Adipocyte (in vitro differentiated cells): ENCODE measurements around the gene REXO1.
A peak's percentile ranks its signal among the peaks of the same experiment; 100 is the strongest.

Source experiments
- DNase-seq: peaks from one replicate; pipeline ENCODE4 v3.0.0-alpha.2; 2015; ENCODE audit warnings: low read depth
- H3K27me3 ChIP-seq: replicated peaks from 2 replicates; pipeline ENCODE4 v1.7.0; 2013; ENCODE audit warnings: mild to moderate bottlenecking, low read length, moderate library complexity; ENCODE audit not compliant: control insufficient read depth, insufficient read depth
- H3K36me3 ChIP-seq: 2 replicates; pipeline ENCODE4 v1.7.0; 2013; ENCODE audit warnings: low read length, mild to moderate bottlenecking, moderate library complexity; ENCODE audit not compliant: control insufficient read depth, insufficient read depth, severe bottlenecking
- H3K4me1 ChIP-seq: 2 replicates; pipeline ENCODE4 v1.7.0; 2013; ENCODE audit warnings: mild to moderate bottlenecking, low read length, moderate library complexity; ENCODE audit not compliant: control insufficient read depth, insufficient read depth
- H3K4me3 ChIP-seq: 2 replicates; pipeline ENCODE4 v1.7.0; 2013; ENCODE audit warnings: mild to moderate bottlenecking, low read length, moderate library complexity
- H3K9ac ChIP-seq: 2 replicates; pipeline ENCODE4 v1.7.0; 2013; ENCODE audit warnings: mild to moderate bottlenecking, low read length, moderate library complexity
- H3K9me3 ChIP-seq: 2 replicates; pipeline ENCODE4 v1.7.0; 2013; ENCODE audit warnings: mild to moderate bottlenecking, low read length, moderate library complexity; ENCODE audit not compliant: control insufficient read depth

Gene REXO1

DNA sequence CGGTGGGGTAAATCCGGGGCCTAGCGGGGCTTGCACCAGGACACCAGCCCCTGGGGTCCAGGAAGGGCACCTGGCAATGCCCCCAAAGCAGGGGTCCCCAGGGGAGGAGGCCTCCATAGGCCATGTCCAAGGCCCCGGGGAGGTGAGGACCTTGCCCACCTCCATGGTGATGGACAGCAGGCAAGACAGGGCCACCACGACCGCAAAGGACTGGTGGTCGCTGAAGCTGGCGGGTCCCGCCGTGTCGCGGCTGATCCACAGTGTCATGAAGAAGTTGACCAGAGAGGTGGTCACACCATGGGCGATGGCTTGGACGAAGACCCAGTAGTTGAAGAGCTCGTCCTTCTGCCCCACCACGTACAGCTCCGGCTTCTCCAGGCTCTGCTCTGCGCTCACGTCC is 63.0 kb downstream of the REXO1 start:
- no peaks in the 10 kb centered on the region for H3K36me3 ChIP-seq
- DNase-seq: no peak
- peaks cover 12% of the 10 kb centered on the region for H3K9me3 ChIP-seq
- no peak overlapping the region for H3K9ac ChIP-seq
- H3K27me3 ChIP-seq: peaks cover 42% of the 10 kb centered on the region
- no peaks in the 10 kb centered on the region for H3K4me1 ChIP-seq
- H3K4me3 ChIP-seq: no peak overlapping the region

DNA sequence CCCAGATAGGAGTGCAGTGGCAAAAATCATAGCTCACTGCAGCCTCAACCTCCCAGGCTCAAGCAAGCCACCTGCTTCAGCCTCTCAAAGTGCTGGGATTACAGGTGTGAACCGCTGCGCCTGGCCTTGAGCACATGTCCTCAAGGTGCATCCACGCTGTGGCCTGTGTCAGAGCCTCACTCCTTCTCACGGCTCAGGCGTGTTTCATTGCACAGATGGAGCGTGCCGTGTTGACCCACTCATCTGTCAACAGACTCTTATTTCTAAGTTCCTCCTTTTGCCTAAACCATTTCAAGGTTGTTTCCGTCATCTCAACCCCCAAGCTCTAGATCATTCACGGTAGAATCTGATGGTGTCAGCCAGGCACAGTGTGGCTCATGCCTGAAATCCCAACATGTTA is 64.4 kb downstream of the REXO1 start:
- DNase-seq: no peak
- H3K4me1 ChIP-seq: no peaks in the 10 kb centered on the region
- no peak overlapping the region for H3K9ac ChIP-seq
- no peaks in the 10 kb centered on the region for H3K36me3 ChIP-seq
- no peak overlapping the region for H3K4me3 ChIP-seq
- H3K9me3 ChIP-seq: peaks cover 12% of the 10 kb centered on the region
- peaks cover 53% of the 10 kb centered on the region for H3K27me3 ChIP-seq

DNA sequence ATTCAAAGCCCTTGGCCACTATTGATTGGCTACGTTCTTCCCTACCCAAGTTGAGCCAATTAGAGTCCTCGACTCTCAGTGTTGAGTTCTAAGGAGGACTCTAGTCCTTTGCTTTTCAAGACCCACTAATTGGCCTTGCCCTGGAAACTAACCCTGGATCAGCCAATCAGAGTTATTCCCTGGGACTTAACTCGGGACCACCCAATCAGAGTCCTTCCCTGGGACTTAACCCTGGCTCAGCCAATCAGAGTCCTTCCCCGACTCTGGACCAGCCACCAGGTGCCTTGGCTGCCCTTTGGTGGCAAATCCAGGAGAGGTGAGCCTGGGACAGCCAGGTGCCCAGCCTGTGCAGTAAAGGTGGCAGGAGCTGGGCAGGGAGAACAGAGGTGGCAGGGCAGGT is 64.9 kb downstream of the REXO1 start:
- peaks cover 52% of the 10 kb centered on the region for H3K27me3 ChIP-seq
- no peak overlapping the region for H3K4me3 ChIP-seq
- DNase-seq: no peak
- peaks cover 12% of the 10 kb centered on the region for H3K9me3 ChIP-seq
- H3K9ac ChIP-seq: no peak overlapping the region
- no peaks in the 10 kb centered on the region for H3K4me1 ChIP-seq
- H3K36me3 ChIP-seq: no peaks in the 10 kb centered on the region

DNA sequence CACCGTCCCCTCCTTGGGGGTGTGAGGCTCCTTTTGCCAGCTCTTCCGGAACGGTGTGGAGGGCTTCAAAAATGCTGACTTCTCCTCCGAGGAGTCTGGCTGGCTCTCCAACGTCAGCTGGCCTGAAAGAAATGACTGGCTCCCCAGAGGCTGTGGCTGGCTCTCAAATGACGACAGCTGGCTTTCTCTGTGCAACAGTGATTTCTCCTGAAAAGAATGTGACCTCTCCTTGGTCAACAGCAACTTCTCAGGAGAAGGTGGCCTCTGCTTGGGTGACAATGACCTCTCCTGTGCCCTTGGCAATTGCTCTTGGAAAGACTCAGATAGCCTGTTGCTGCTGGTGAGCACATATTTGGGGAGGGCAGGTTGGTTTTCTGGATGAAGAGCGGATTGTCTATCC is 65.8 kb downstream of the REXO1 start:
- Histone ChIP-seq H3K36me3 (no peaks in the 10 kb centered on the region), H3K9ac (no peak overlapping the region), H3K4me3 (no peak overlapping the region), H3K4me1 (no peaks in the 10 kb centered on the region), H3K9me3 (peaks cover 12% of the 10 kb centered on the region), H3K27me3 (peaks cover 49% of the 10 kb centered on the region)
- DNase-seq: no peak

DNA sequence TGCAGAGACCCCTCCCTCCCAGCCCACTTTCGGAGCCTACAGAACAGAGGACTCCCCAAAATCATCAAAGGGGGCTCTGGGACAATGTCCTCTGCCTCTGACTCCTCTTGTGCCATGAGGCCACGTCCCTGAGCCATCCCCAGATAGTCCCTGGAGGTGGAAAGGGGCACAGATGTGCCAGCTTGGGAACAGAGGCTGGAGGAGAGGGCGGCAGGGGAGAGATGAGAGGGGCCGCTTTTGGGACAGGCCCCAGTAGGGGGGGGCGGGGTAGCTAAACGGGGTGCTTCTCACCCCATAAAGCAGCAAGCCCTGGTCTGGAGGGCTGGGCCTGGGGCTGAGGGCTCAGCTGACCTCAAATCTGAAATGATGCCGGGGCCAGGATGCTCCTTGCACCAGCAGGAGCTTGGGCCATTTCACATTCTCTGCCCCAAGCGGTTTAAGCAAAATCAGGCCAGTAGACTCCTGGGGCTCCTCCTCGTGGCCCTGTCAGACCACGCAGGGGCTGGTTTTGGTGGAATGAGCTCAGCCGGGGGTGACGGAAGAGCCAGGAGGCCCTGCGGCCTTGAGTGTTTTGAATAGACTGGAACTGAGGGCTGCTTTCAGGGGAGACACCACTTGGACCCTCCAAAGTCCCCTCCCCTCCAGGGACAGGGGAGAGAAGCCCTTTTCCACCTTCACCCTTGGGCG is 67.9 kb downstream of the REXO1 start:
- no peaks in the 10 kb centered on the region for H3K36me3 ChIP-seq
- DNase-seq: peak; percentile 23
- no peak overlapping the region for H3K9ac ChIP-seq
- H3K4me3 ChIP-seq: no peak overlapping the region
- H3K27me3 ChIP-seq: peaks cover 60% of the 10 kb centered on the region
- no peaks in the 10 kb centered on the region for H3K4me1 ChIP-seq
- H3K9me3 ChIP-seq: peaks cover 12% of the 10 kb centered on the region

DNA sequence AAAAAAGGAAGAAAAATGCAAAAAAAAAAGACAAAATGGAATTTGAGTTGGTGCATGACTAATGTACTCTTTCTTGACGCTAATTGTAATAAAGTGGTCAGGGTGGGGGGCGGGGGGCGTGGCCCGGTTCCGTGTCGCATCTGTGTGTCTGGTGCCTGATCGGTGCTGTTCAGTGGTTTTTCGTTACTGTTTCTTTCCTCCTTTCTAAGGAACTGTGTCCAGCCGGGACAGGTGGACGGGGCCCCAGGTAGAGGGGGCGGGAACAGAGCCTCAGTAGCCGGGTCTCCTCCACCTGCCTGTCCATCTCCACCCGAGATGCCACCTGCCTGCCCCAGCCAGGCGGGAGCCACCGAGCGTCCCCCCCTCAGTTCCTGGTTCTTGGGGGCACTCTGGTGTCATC is 68.7 kb downstream of the REXO1 start:
- peaks cover 55% of the 10 kb centered on the region for H3K27me3 ChIP-seq
- no peaks in the 10 kb centered on the region for H3K36me3 ChIP-seq
- H3K9me3 ChIP-seq: peaks cover 15% of the 10 kb centered on the region
- H3K4me1 ChIP-seq: no peaks in the 10 kb centered on the region
- H3K9ac ChIP-seq: no peak overlapping the region
- H3K4me3 ChIP-seq: no peak overlapping the region
- no peak for DNase-seq

DNA sequence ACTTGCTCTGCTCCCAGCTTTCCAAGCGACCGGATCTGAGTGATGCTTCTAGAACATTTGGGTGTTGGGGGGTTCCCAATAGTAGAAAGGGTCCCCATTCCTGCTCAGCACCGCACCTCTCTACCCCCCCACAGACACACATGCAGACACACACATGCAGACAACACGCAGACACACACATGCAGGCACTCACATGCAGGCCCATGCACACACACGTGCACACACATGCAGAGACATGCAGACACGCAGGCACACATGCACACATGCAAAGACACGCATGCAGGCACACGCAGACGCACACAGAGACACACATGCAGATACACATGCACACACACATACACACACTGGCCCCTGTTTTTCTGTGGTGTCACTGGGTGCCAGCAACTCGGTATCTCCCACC is 71.1 kb downstream of the REXO1 start:
- Histone ChIP-seq H3K27me3 (peaks cover 47% of the 10 kb centered on the region), H3K36me3 (no peaks in the 10 kb centered on the region), H3K4me1 (no peaks in the 10 kb centered on the region), H3K4me3 (no peak overlapping the region), H3K9ac (no peak overlapping the region), H3K9me3 (peaks cover 10% of the 10 kb centered on the region)
- DNase-seq: no peak

DNA sequence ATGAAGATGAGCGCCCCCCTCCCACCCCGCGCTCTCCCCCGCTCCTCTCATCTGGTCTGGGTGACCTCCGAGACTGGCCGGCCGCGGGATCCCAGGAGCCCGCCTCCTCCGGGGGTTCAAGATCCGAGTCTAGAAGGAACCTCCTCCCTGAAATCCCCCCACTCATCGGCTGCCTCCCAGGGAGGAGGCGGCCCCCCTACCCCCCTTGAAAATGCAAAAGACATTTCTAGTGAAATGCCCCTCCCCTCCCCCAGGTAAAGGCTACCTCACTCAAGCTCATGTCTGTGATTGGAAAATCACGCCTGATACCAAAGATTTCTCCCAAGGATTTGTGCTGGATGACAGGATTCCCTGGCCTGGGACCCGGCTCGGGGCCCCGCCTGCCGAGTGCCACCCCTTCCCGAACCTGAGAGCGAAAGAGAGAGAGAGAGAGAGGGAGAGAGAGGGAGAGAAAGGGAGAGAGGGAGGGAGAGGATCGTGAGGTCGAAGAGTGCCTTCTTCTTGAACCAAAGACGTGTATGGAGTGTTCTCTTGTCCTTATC is 71.6 kb downstream of the REXO1 start:
- no peak for DNase-seq
- no peaks in the 10 kb centered on the region for H3K36me3 ChIP-seq
- peaks cover 45% of the 10 kb centered on the region for H3K27me3 ChIP-seq
- no peak overlapping the region for H3K9ac ChIP-seq
- peaks cover 5% of the 10 kb centered on the region for H3K9me3 ChIP-seq
- no peaks in the 10 kb centered on the region for H3K4me1 ChIP-seq
- no peak overlapping the region for H3K4me3 ChIP-seq

DNA sequence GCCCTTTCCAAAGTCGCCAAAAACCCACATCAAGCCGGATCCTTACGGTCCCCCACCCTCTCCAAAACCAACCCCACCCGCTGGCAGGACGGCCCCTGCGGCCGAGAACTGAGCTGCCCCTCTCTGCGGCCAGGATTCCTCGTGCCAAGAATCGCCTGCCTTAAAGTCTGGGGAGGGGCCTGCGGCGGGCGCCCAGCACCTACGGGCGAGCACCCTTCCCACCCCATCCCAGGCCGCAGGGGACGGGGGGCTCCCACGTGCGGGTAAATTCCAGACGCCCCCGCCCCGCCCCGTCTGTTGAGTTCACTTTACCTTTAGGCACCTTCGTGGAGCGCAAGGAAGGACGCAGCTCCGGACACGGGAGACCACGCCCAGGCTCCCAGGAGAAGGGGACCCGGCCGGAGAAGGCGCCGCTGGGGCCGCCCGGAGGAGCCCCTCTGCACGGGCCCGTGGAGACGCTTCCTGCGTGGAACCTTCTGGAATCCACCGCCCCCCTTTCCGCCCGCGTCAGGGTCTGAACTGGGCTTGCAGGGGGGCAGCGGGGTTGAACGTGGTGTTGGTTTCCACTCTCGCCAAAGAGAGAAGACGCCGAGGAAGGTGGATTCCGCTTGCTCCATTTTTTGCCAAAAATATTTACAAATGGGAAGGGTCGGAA is 72.2 kb downstream of the REXO1 start:
- Histone ChIP-seq H3K9me3 (peaks cover 8% of the 10 kb centered on the region), H3K9ac (no peak overlapping the region), H3K27me3 (peaks cover 45% of the 10 kb centered on the region), H3K36me3 (no peaks in the 10 kb centered on the region), H3K4me3 (no peak overlapping the region), H3K4me1 (no peaks in the 10 kb centered on the region)
- DNase-seq: no peak

DNA sequence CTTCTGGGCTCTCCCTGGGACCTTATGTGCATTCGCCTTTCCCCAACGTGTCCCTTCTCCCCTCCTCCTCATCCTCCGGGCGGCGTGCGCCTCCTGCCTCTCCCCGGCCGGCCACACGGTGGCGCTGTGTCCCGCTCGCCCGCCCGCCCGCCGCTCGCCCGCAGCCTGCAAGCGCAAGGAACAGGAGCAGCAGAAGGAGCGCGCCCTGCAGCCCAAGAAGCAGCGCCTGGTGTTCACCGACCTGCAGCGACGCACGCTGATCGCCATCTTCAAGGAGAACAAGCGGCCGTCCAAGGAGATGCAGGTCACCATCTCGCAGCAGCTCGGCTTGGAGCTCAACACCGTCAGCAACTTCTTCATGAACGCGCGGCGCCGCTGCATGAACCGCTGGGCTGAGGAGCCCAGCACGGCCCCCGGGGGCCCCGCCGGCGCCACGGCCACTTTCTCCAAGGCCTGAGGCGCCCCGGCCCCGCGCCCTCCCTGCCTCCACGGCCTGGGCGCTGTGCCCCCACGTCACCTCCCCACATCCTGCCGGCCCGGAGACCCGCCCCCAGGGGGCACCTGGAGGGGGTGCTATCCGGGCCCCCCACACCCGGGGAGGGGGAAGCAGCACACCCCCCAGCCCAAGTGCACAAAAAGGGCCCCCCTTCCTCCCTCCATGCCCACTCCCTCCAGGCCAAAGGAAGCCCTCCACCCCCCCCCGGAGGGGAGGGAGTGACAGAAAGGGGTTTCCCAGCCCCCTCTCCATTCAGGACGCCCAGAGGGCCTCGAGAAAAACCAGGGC is 73.1 kb downstream of the REXO1 start:
- Histone ChIP-seq H3K9ac (no peak overlapping the region), H3K9me3 (peaks cover 17% of the 10 kb centered on the region), H3K27me3 (peaks cover 42% of the 10 kb centered on the region), H3K4me3 (no peak overlapping the region), H3K36me3 (no peaks in the 10 kb centered on the region), H3K4me1 (no peaks in the 10 kb centered on the region)
- peak; percentile 24 for DNase-seq

DNA sequence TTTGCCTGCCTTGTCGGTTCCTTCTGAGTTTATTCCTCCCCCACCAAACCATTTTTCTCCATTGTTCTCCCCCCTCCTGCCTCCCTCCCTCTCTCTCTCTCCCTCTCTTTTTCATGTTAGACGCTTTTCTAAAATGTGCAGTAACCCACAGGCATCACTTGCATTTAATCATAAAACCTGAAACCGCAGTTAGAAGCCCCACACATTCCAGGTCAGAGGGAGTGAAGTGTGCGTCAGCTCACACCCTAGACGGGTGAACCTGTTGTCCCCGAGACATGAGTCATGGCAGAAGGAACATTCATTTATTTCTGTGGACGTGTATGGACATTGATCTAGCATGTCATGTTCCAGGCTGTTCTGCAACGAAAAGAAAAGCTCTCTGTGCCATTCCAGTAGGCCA is 75.1 kb downstream of the REXO1 start:
- H3K4me1 ChIP-seq: no peaks in the 10 kb centered on the region
- no peaks in the 10 kb centered on the region for H3K36me3 ChIP-seq
- DNase-seq: no peak
- peaks cover 17% of the 10 kb centered on the region for H3K9me3 ChIP-seq
- peaks cover 38% of the 10 kb centered on the region for H3K27me3 ChIP-seq
- no peak overlapping the region for H3K9ac ChIP-seq
- H3K4me3 ChIP-seq: no peak overlapping the region
